K562 (cell line): ENCODE data around the gene ANO1. TPM values are rescaled to one million over a fixed set of nuclear protein-coding genes. Genes with fewer than 3 reads are reported as not detected.

Experiments used
- ARID4B ChIP-seq: sonication (generic); formaldehyde crosslinking; IDR thresholded peaks from 2 replicates; pipeline ENCODE4 v1.8.0; 2022; ENCODE audit warnings: mild to moderate bottlenecking, missing genetic modification reagents
- CTCF ChIP-seq, 3 experiments: IDR thresholded peaks in 2 of 3; conservative IDR thresholded peaks in 1 of 3; 2 replicates each; pipeline ENCODE4 v1.5.1; 2011 to 2012; ENCODE audit warnings: low read length in 3 of 3, mild to moderate bottlenecking in 3 of 3, control low read depth in 2 of 3, improper control_type of control experiment in 1 of 3, inconsistent platforms in 1 of 3, low read depth in 1 of 3, mixed read lengths in 1 of 3, moderate library complexity in 1 of 3; ENCODE audit not compliant: insufficient read depth in 2 of 3
- EP400 ChIP-seq: fragments of 450-650 bp; IDR thresholded peaks from 2 replicates; pipeline ENCODE4 v1.6.1; 2017; ENCODE audit warnings: antibody characterized with exemption, mild to moderate bottlenecking, moderate library complexity
- ETV5 ChIP-seq: sonication (generic); formaldehyde crosslinking; IDR thresholded peaks from 2 replicates; pipeline ENCODE4 v1.4.0; 2020; ENCODE audit warnings: low read depth, mild to moderate bottlenecking, missing genetic modification reagents
- HNRNPLL ChIP-seq: fragments of 200-400 bp; formaldehyde crosslinking; IDR thresholded peaks from 2 replicates; pipeline ENCODE4 v1.6.1; 2017; ENCODE audit warnings: low read length, low read depth, mild to moderate bottlenecking; ENCODE audit not compliant: poor library complexity, severe bottlenecking
- NBN ChIP-seq: fragments of 450-650 bp; IDR thresholded peaks from 2 replicates; pipeline ENCODE4 v1.6.1; 2016; ENCODE audit warnings: low read depth, mild to moderate bottlenecking
- NR2C2 ChIP-seq, 2 experiments: fragments of 200-800 bp in 1 of 2; sonication (Bioruptor generic) in 1 of 2; sonication (generic) in 1 of 2; formaldehyde crosslinking in 1 of 2; IDR thresholded peaks; 2 replicates each; pipeline versions ENCODE4 v1.6.1 to v1.8.0; 2016 to 2022; ENCODE audit warnings: mild to moderate bottlenecking in 1 of 2, missing compliant biosample characterization in 1 of 2, missing genetic modification characterization in 1 of 2, missing genetic modification reagents in 1 of 2
- POLR2B ChIP-seq: fragments of 450-650 bp; IDR thresholded peaks from 2 replicates; pipeline ENCODE4 v1.6.1; 2018; ENCODE audit warnings: low read depth; ENCODE audit not compliant: partially characterized antibody
- RBM39 ChIP-seq: fragments of 200-400 bp; formaldehyde crosslinking; optimal IDR thresholded peaks from 2 replicates; pipeline ENCODE3; 2018; ENCODE audit warnings: low read depth, low read length
- SAFB ChIP-seq: fragments of 200-400 bp; formaldehyde crosslinking; IDR thresholded peaks from 2 replicates; pipeline ENCODE4 v1.6.1; 2017; ENCODE audit warnings: low read depth, low read length, borderline replicate concordance
- SAFB2 ChIP-seq: fragments of 200-400 bp; formaldehyde crosslinking; IDR thresholded peaks from 2 replicates; pipeline ENCODE4 v1.6.1; 2018; ENCODE audit warnings: borderline replicate concordance, low read length, low read depth, moderate library complexity; ENCODE audit not compliant: severe bottlenecking
- SNRNP70 ChIP-seq: fragments of 200-400 bp; formaldehyde crosslinking; optimal IDR thresholded peaks from 2 replicates; pipeline ENCODE3; 2017; ENCODE audit warnings: low read depth, low read length
- SRF ChIP-seq, 2 experiments: fragments of 250-450, 450-650 bp in 1 of 2; sonication (Bioruptor Pico) in 1 of 2; sonication (generic) in 1 of 2; formaldehyde crosslinking; IDR thresholded peaks; 2 replicates each; pipeline versions ENCODE4 v1.5.0 to v1.5.1; 2020 to 2022; ENCODE audit warnings: mild to moderate bottlenecking in 1 of 2, missing genetic modification reagents in 1 of 2
- STAT5B ChIP-seq: fragments of 250-450 bp; sonication (Bioruptor Pico); IDR thresholded peaks from 2 replicates; pipeline ENCODE4 v1.8.0; 2021; ENCODE audit warnings: mild to moderate bottlenecking, inconsistent platforms
- ZBTB33 ChIP-seq: sonication (generic); formaldehyde crosslinking; IDR thresholded peaks from 2 replicates; pipeline ENCODE4 v1.8.1; 2023; ENCODE audit warnings: mild to moderate bottlenecking, missing genetic modification reagents
- ZBTB7A ChIP-seq: IDR thresholded peaks from 2 replicates; pipeline ENCODE4 v1.6.1; 2011; ENCODE audit warnings: low read depth, mild to moderate bottlenecking, low read length, moderate library complexity, borderline replicate concordance; ENCODE audit not compliant: control insufficient read depth
- ZKSCAN1 ChIP-seq: fragments of 150-350 bp; IDR thresholded peaks from 2 replicates; pipeline ENCODE4 v1.6.1; 2016; ENCODE audit warnings: low read depth, low read length
- ZNF23 ChIP-seq: fragments of 250-450 bp; sonication (Bioruptor Pico); IDR thresholded peaks from 2 replicates; pipeline ENCODE4 v1.4.0; 2020; ENCODE audit warnings: mild to moderate bottlenecking
- polyA plus RNA-seq, 8 experiments: library from polyadenylated mRNA; depleted of rRNA in 4 of 8; stranded (reverse) in 5 of 8; unstranded in 3 of 8; fragments of >200 nt; fragmentation: Nextera tagmentation in 2 of 8; fragmentation: Illumina TruSeq in 1 of 8; extraction: Ambion mirVana in 2 of 8; extraction: Trizol in 1 of 8; gene quantifications; 2 replicates each; pipeline versions ENCODE4 v1.2.1 to v1.2.3, GENCODE V29; 2011 to 2014; ENCODE audit warnings: inconsistent platforms in 1 of 8, missing spikeins in 1 of 8
- total RNA-seq, 7 experiments: library from RNA; depleted of rRNA in 6 of 7; stranded (reverse); fragments of >200 nt in 6 of 7; fragmentation: Illumina TruSeq in 2 of 7; extraction: Trizol in 2 of 7; gene quantifications; 2 replicates each; pipeline versions ENCODE4 v1.2.1 to v1.2.3, GENCODE V29; 2011 to 2021; ENCODE audit warnings: low replicate concordance in 1 of 7

ANO1 gene
- total and polyA plus RNA-seq, 9 of the 15 experiments (the other 6 are each of a cell fraction or from before 2014, with no cell fraction given) = not detected

GRCh38 chr11:70203751-70204465 lies 125.8 kb downstream of the ANO1 start (continued):
- TF ChIP-seq NR2C2 (CRISPR knock-in tag; IDR thresholded peaks at IDR 0.05) (no peak), NR2C2 (tag; IDR thresholded peaks at IDR 0.05) (no peak; the same call in 1 of the 2 replicates), SAFB (0 out of 2 replicates have a peak, but pooled peaks have one; percentile 12), ZBTB33 (CRISPR knock-in tag) (no peak), NBN (peak; percentile 40; the same call in 1 of the 2 replicates), HNRNPLL (peak; percentile 68), RBM39 (no peak), SAFB2 (no peak), ARID4B (0 out of 2 replicates have a peak, but pooled peaks have one; percentile 28), SNRNP70 (no peak), CTCF (IDR thresholded peaks at IDR 0.05 in 2 of 3, conservative IDR thresholded peaks at IDR 0.05 in 1 of 3; ENCODE audit: insufficient read depth in 2 of 3, low read depth in 1 of 3, low read length in 3 of 3) (0 out of 6 replicates have a peak, but pooled peaks of 1 of the 3 experiments have one; percentile 8), EP400 (peak; percentile 71), ZBTB7A (peak; percentile 62; the same call in 1 of the 2 replicates), ETV5 (CRISPR knock-in tag) (no peak), ZNF23 (CRISPR knock-in tag) (no peak), ZKSCAN1 (no peak; the same call in 1 of the 2 replicates), POLR2B (peak; percentile 38), SRF (CRISPR knock-in tag; IDR thresholded peaks at IDR 0.05) (no peak), STAT5B (CRISPR knock-in tag) (no peak)
